Testis (tissue), 3 donors: ENCODE data around the gene CCR3. TPM values are rescaled to one million over a fixed set of nuclear protein-coding genes. Genes with fewer than 3 reads are reported as not detected.

Source experiments
- DNase-seq: peaks from one replicate; pipeline ENCODE4 v3.0.0-alpha.2; 2019
- H3K27ac ChIP-seq, 2 donors: fragments of 200-600 bp; sonication (generic); one replicate each; pipeline ENCODE4 v1.5.1; 2019
- H3K27me3 ChIP-seq: fragments of 200-600 bp; sonication (generic); one replicate; pipeline ENCODE4 v1.5.1; 2019
- H3K36me3 ChIP-seq: fragments of 200-600 bp; sonication (generic); one replicate; pipeline ENCODE4 v1.5.1; 2017; ENCODE audit warnings: low read depth; ENCODE audit errors: missing control alignments
- H3K4me1 ChIP-seq: fragments of 200-600 bp; sonication (generic); one replicate; pipeline ENCODE4 v1.5.1; 2019
- H3K4me3 ChIP-seq, 2 donors: fragments of 200-600 bp; sonication (generic); one replicate each; pipeline ENCODE4 v1.5.1; 2017 to 2019
- H3K9me3 ChIP-seq: fragments of 200-600 bp; sonication (generic); one replicate; pipeline ENCODE4 v1.5.1; 2017
- CTCF ChIP-seq, 3 experiments: fragments of 450-650 bp in 2 of 3; fragments of 200-600 bp in 1 of 3; sonication (generic) in 1 of 3; IDR thresholded peaks; one replicate each; pipeline ENCODE4 v1.5.1; 2016 to 2019; ENCODE audit warnings: antibody characterized with exemption in 3 of 3, mild to moderate bottlenecking in 2 of 3, moderate library complexity in 1 of 3
- POLR2A ChIP-seq: fragments of 450-650 bp; IDR thresholded peaks from one replicate; pipeline ENCODE4 v1.6.1; 2017; ENCODE audit warnings: antibody characterized with exemption, mild to moderate bottlenecking, moderate library complexity
- WGBS, 2 donors: methylation state at CpG; one replicate each; pipeline ENCODE4 v1.1.5; 2018; 5-methylcytosine and 5-hydroxymethylcytosine counted together
- intact Hi-C: fragments of 100-400 bp; cut with DNase I; formaldehyde crosslinking; loops from one replicate; pipeline ENCODE4 v1.15.1; 2023; ENCODE audit warnings: low total_unique reads
- polyA plus RNA-seq: library from polyadenylated mRNA; stranded (reverse); fragments of 350-450 nt; fragmentation: Illumina TruSeq; extraction: RNeasy Lipid Tissue Mini Kit (QIAGEN cat#74804); gene quantifications from one replicate; pipeline ENCODE4 v1.2.3, GENCODE V29; 2014; ENCODE audit warnings: low read depth, low replicate concordance; ENCODE audit not compliant: insufficient read depth
- total RNA-seq, 2 donors: library from RNA; depleted of rRNA; stranded (reverse); fragments of >200 nt; gene quantifications; one replicate each; pipeline ENCODE4 v1.2.3, GENCODE V29; 2016

The CCR3 gene
- total and polyA plus RNA-seq, 3 donors from 2014 or later: not detected

- intact Hi-C loops: no loop called here
- Histone ChIP-seq H3K36me3 (no peaks in the 10 kb centered on the region), H3K27me3 (no peaks in the 10 kb centered on the region), H3K9me3 (no peaks in the 10 kb centered on the region), H3K4me3 (no peak overlapping the region), H3K4me1 (peaks cover 4% of the 10 kb centered on the region), H3K27ac (no peak overlapping the region)
- TF ChIP-seq CTCF (IDR thresholded peaks at IDR 0.05): no peak
- no peak for TF ChIP-seq POLR2A
- WGBS, 2 donors: 65 to 72% methylated on average over 4 of the region's 4 CpGs
- DNase-seq: no peak
Observed at GRCh38 chr3:46293991-46294833, 52.0 kb downstream of the CCR3 start.

GRCh38 chr3:46296826-46297225 is 54.6 kb downstream of the CCR3 start:
- no peaks in the 10 kb centered on the region for H3K36me3 ChIP-seq
- H3K27ac ChIP-seq: no peak overlapping the region
- peaks cover 4% of the 10 kb centered on the region for H3K4me1 ChIP-seq
- no peaks in the 10 kb centered on the region for H3K9me3 ChIP-seq
- no peaks in the 10 kb centered on the region for H3K27me3 ChIP-seq
- H3K4me3 ChIP-seq: no peak overlapping the region
- intact Hi-C loops: no loop called here
- no peak for DNase-seq
- no peak for TF ChIP-seq CTCF (IDR thresholded peaks at IDR 0.05)
- TF ChIP-seq POLR2A: no peak
- 92 to 100% methylated on average over 1 of the region's 1 CpG for WGBS, 2 donors

GRCh38 chr3:46297658-46298423 is 55.6 kb downstream of the CCR3 start:
- DNase-seq: no peak
- TF ChIP-seq CTCF (IDR thresholded peaks at IDR 0.05) (no peak), POLR2A (no peak)
- peaks cover 4% of the 10 kb centered on the region for H3K4me1 ChIP-seq
- WGBS, 2 donors: 48 to 58% methylated on average over 9 of the region's 9 CpGs
- no peaks in the 10 kb centered on the region for H3K9me3 ChIP-seq
- no peaks in the 10 kb centered on the region for H3K27me3 ChIP-seq
- intact Hi-C loops: no loop called here
- no peak overlapping the region for H3K27ac ChIP-seq
- no peaks in the 10 kb centered on the region for H3K36me3 ChIP-seq
- H3K4me3 ChIP-seq: no peak overlapping the region

- 79 to 80% methylated on average over 8 to 9 of the region's 9 CpGs for WGBS, 2 donors
Observed at GRCh38 chr3:46298871-46299607, 56.8 kb downstream of the CCR3 start.

More at GRCh38 chr3:46298871-46299607, 56.8 kb downstream of the CCR3 start:
- no peak for DNase-seq
- H3K4me3 ChIP-seq: no peak overlapping the region
- H3K36me3 ChIP-seq: no peaks in the 10 kb centered on the region
- TF ChIP-seq POLR2A (no peak), CTCF (IDR thresholded peaks at IDR 0.05) (no peak)
- no peaks in the 10 kb centered on the region for H3K9me3 ChIP-seq
- H3K27ac ChIP-seq: no peak overlapping the region
- no peaks in the 10 kb centered on the region for H3K27me3 ChIP-seq
- peaks cover 4% of the 10 kb centered on the region for H3K4me1 ChIP-seq
- intact Hi-C loops: no loop called here
